Measurements from ENCODE around the gene SEPTIN5. TPM values are rescaled to one million over a fixed set of nuclear protein-coding genes. Genes with fewer than 3 reads are reported as not detected.

SEPTIN5 gene
- total RNA-seq, 1 experiment from 2014 or later, result 1.00 TPM

- H3K27ac Mint-ChIP-seq (ENCODE audit: unreplicated experiment), result no peak overlapping the region
- ChIA-PET CTCF (no interaction called here), POLR2A (no interaction called here)
- DNase-seq, result no peak
- peaks cover 3% of the 10 kb centered on the region for H3K27me3 Mint-ChIP-seq (ENCODE audit: insufficient read depth, unreplicated experiment)
- BruUV-seq (replicated peaks), result no TSS peak
- Histone ChIP-seq H3K4me3 (ENCODE audit: low read depth, low read length) (no peak overlapping the region), H3K36me3 (ENCODE audit: control insufficient read depth, insufficient read depth, low read length) (no peaks in the 10 kb centered on the region), H3K9me3 (no peaks in the 10 kb centered on the region), H3K27me3 (replicated peaks; ENCODE audit: control insufficient read depth, insufficient read depth, low read length) (no peaks in the 10 kb centered on the region), H3K4me1 (no peaks in the 10 kb centered on the region)
- no peaks in the 10 kb centered on the region for H3K36me3 Mint-ChIP-seq (ENCODE audit: insufficient read depth, unreplicated experiment)
- no peak overlapping the region for H3K4me3 Mint-ChIP-seq (ENCODE audit: unreplicated experiment)
- TF ChIP-seq CTCF (IDR thresholded peaks at IDR 0.05; ENCODE audit: insufficient read depth in 1 of 2, low read depth in 1 of 2, low read length in 1 of 2, severe bottlenecking in 1 of 2, unreplicated experiment in 1 of 2), result no peak
- no peaks in the 10 kb centered on the region for H3K9me3 Mint-ChIP-seq (ENCODE audit: unreplicated experiment)
- intact Hi-C loops (cut with micrococcal nuclease; ENCODE audit: unreplicated experiment), result no loop called here
- no peaks in the 10 kb centered on the region for H3K4me1 Mint-ChIP-seq (ENCODE audit: low read depth, unreplicated experiment)
Observed at GRCh38 chr22:19701420-19702145, 12.7 kb upstream of the SEPTIN5 start.

GRCh38 chr22:19703869-19704268, 10.4 kb upstream of the SEPTIN5 start:
- no peak for TF ChIP-seq CTCF (IDR thresholded peaks at IDR 0.05; ENCODE audit: insufficient read depth in 1 of 2, low read depth in 1 of 2, low read length in 1 of 2, severe bottlenecking in 1 of 2, unreplicated experiment in 1 of 2)
- no peaks in the 10 kb centered on the region for H3K36me3 Mint-ChIP-seq (ENCODE audit: insufficient read depth, unreplicated experiment)
- intact Hi-C loops (cut with micrococcal nuclease; ENCODE audit: unreplicated experiment), result no loop called here
- POLR2A ChIA-PET, result no interaction called here
- DNase-seq, result peak in 1 of 2 experiments; percentile 27
- CTCF ChIA-PET, result no interaction called here
- H3K27ac Mint-ChIP-seq (ENCODE audit: unreplicated experiment), result no peak overlapping the region
- H3K27me3 ChIP-seq (replicated peaks; ENCODE audit: control insufficient read depth, insufficient read depth, low read length), result no peaks in the 10 kb centered on the region
- peaks cover 3% of the 10 kb centered on the region for H3K27me3 Mint-ChIP-seq (ENCODE audit: insufficient read depth, unreplicated experiment)
- BruUV-seq (replicated peaks), result no TSS peak
- no peaks in the 10 kb centered on the region for H3K36me3 ChIP-seq (ENCODE audit: control insufficient read depth, insufficient read depth, low read length)
- H3K4me3 ChIP-seq (ENCODE audit: low read depth, low read length), result no peak overlapping the region
- no peaks in the 10 kb centered on the region for H3K4me1 Mint-ChIP-seq (ENCODE audit: low read depth, unreplicated experiment)
- H3K9me3 Mint-ChIP-seq (ENCODE audit: unreplicated experiment), result no peaks in the 10 kb centered on the region
- H3K9me3 ChIP-seq, result no peaks in the 10 kb centered on the region
- H3K4me1 ChIP-seq, result no peaks in the 10 kb centered on the region
- no peak overlapping the region for H3K4me3 Mint-ChIP-seq (ENCODE audit: unreplicated experiment)

- no peaks in the 10 kb centered on the region for H3K9me3 ChIP-seq
- H3K4me1 Mint-ChIP-seq (ENCODE audit: low read depth, unreplicated experiment), result no peaks in the 10 kb centered on the region
- no peak overlapping the region for H3K4me3 ChIP-seq (ENCODE audit: low read depth, low read length)
- CTCF ChIA-PET, result interaction anchor here (1.3 kb wide), 1 partner anchor 11 kb away, joined by 3 read pairs; no protein-coding TSS in a partner anchor
- peaks cover 3% of the 10 kb centered on the region for H3K27me3 Mint-ChIP-seq (ENCODE audit: insufficient read depth, unreplicated experiment)
- H3K4me1 ChIP-seq, result no peaks in the 10 kb centered on the region
- no peak overlapping the region for H3K27ac Mint-ChIP-seq (ENCODE audit: unreplicated experiment)
- H3K36me3 Mint-ChIP-seq (ENCODE audit: insufficient read depth, unreplicated experiment), result no peaks in the 10 kb centered on the region
- H3K36me3 ChIP-seq (ENCODE audit: control insufficient read depth, insufficient read depth, low read length), result no peaks in the 10 kb centered on the region
- no peak for TF ChIP-seq CTCF (IDR thresholded peaks at IDR 0.05; ENCODE audit: insufficient read depth in 1 of 2, low read depth in 1 of 2, low read length in 1 of 2, severe bottlenecking in 1 of 2, unreplicated experiment in 1 of 2)
- POLR2A ChIA-PET, result no interaction called here
- DNase-seq, result peak in 1 of 2 experiments; percentile 17
- intact Hi-C loops (cut with micrococcal nuclease; ENCODE audit: unreplicated experiment), result no loop called here
- H3K4me3 Mint-ChIP-seq (ENCODE audit: unreplicated experiment), result no peak overlapping the region
- BruUV-seq (replicated peaks), result no TSS peak
- no peaks in the 10 kb centered on the region for H3K9me3 Mint-ChIP-seq (ENCODE audit: unreplicated experiment)
- H3K27me3 ChIP-seq (replicated peaks; ENCODE audit: control insufficient read depth, insufficient read depth, low read length), result no peaks in the 10 kb centered on the region
Observed at GRCh38 chr22:19704355-19705015, 9.8 kb upstream of the SEPTIN5 start.

Measured in Caco-2 (cell line).